Measurements from ENCODE around the gene GIGYF1. TPM values are rescaled to one million over a fixed set of nuclear protein-coding genes. Genes with fewer than 3 reads are reported as not detected.

Gene GIGYF1
- total and polyA plus RNA-seq, 2 of the 8 experiments (the other 6 are each of a cell fraction or from before 2014, with no cell fraction given), result 24.1 to 99.3 TPM

- peak; percentile 54 to 96 for DNase-seq (ENCODE audit: low read depth in 1 of 2, low spot score in 2 of 2)
- Histone ChIP-seq H3K79me1 (ENCODE audit: low read depth, low read length) (peaks cover 14% of the 10 kb centered on the region), H3K9ac (replicated peaks in 1 of 4; ENCODE audit: extremely low read depth in 1 of 4, low read depth in 3 of 4, low read length in 3 of 4) (peak overlapping the region; percentile 41 to 86 (median 66); a peak in 6 of 7 replicates), H2BK120ac (replicated peaks; ENCODE audit: low read depth, low read length) (no peak overlapping the region), H2AK5ac (ENCODE audit: low read depth, low read length) (peak overlapping the region; percentile 20; the same call in 1 of the 2 replicates), H4K5ac (ENCODE audit: insufficient read length, low read depth, low read length) (peak overlapping the region; percentile 11), H4K91ac (replicated peaks; ENCODE audit: insufficient read length, low read length) (no peak overlapping the region), H3K4me1 (replicated peaks in 1 of 4; ENCODE audit: control insufficient read depth in 3 of 4, insufficient read depth in 4 of 4, low read length in 3 of 4) (peaks cover 6 to 20% (median 12%) of the 10 kb centered on the region in 4 experiments), H2BK12ac (ENCODE audit: low read depth, low read length) (peak overlapping the region; percentile 60; the same call in 1 of the 2 replicates), H3K18ac (ENCODE audit: extremely low read depth, low read length) (no peak overlapping the region), H4K8ac (ENCODE audit: extremely low read depth, insufficient read depth, low read length) (no peak overlapping the region), H3K36me3 (ENCODE audit: control insufficient read depth in 2 of 4, insufficient read depth in 4 of 4, low read length in 3 of 4) (peaks cover 6 to 26% (median 18%) of the 10 kb centered on the region in 4 experiments), H3K9me3 (ENCODE audit: insufficient read depth in 2 of 2, low read depth in 1 of 2, low read length in 1 of 2) (no peaks in the 10 kb centered on the region), H2BK15ac (ENCODE audit: low read length) (no peak overlapping the region; the same call in 1 of the 2 replicates), H3K4me3 (ENCODE audit: extremely low read depth in 1 of 4, insufficient read depth in 2 of 4, low read depth in 3 of 4, low read length in 4 of 4) (peak overlapping the region; percentile 82 to 95 (median 90)), H3K14ac (ENCODE audit: insufficient read length) (no peak overlapping the region), H2AFZ (ENCODE audit: low read length) (no peak overlapping the region), H4K20me1 (replicated peaks in 1 of 2; ENCODE audit: control insufficient read depth in 1 of 2, insufficient read depth in 2 of 2, low read length in 2 of 2) (peaks cover 29 to 43% of the 10 kb centered on the region in 2 experiments), H3K4me2 (ENCODE audit: insufficient read depth in 1 of 2, low read depth in 2 of 2, low read length in 2 of 2) (peak overlapping the region; percentile 83 to 88), H3K23me2 (ENCODE audit: low read depth, low read length) (peaks cover 15% of the 10 kb centered on the region), H3K4ac (replicated peaks; ENCODE audit: insufficient read length, low read depth, low read length) (peak overlapping the region; percentile 91), H3K23ac (ENCODE audit: insufficient read length) (no peak overlapping the region), H3K27ac (ENCODE audit: low read depth, low read length) (no peak overlapping the region), H2BK20ac (ENCODE audit: low read length) (no peak overlapping the region), H3K79me2 (ENCODE audit: control insufficient read depth in 1 of 2, insufficient read depth in 2 of 2, low read length in 2 of 2) (peaks cover 19 to 60% of the 10 kb centered on the region in 2 experiments), H3K27me3 (replicated peaks in 1 of 4; ENCODE audit: control insufficient read depth in 3 of 4, extremely low read depth in 1 of 4, insufficient read depth in 3 of 4, low read length in 3 of 4) (no peaks in the 10 kb centered on the region), H2BK5ac (ENCODE audit: low read depth, low read length) (0 out of 2 replicates have a peak overlapping the region, but pooled peaks have one; percentile 66), H3K56ac (replicated peaks; ENCODE audit: insufficient read length, low read depth, low read length) (peak overlapping the region; percentile 3)
- ChIA-PET CTCF (ENCODE audit: partially characterized antibody) (interaction anchor here (0.6 to 20.7 kb wide), 37 partner anchors 8 to 1018 kb away, joined by 3 to 254 read pairs (median 5); partner anchors contain the start of genes EPHB4, FBXO24, MOSPD3 and PCOLCE), POLR2A (ENCODE audit: partially characterized antibody) (interaction anchor here (0.6 to 14.3 kb wide), 18 partner anchors 13 to 262 kb away, joined by 3 to 257 read pairs (median 4); partner anchors contain the start of genes FBXO24, LRCH4, MEPCE and MOSPD3)
- FAIRE-seq, result peak; percentile 42
- 28% methylated on average over 21 of the region's 28 CpGs; no CpG with 5 or more reads in 1 of the 2 experiments for WGBS, 2 experiments (ENCODE audit: extremely low coverage in 1 of 2, insufficient coverage in 1 of 2, insufficient read length in 1 of 2, insufficient replicate concordance in 2 of 2, low coverage in 1 of 2, low lambda C conversion rate in 2 of 2, missing lambda C conversion rate in 1 of 2)
- TF ChIP-seq, protein P1, sequence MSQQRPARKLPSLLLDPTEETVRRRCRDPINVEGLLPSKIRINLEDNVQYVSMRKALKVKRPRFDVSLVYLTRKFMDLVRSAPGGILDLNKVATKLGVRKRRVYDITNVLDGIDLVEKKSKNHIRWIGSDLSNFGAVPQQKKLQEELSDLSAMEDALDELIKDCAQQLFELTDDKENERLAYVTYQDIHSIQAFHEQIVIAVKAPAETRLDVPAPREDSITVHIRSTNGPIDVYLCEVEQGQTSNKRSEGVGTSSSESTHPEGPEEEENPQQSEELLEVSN (IDR thresholded peaks at IDR 0.05), result peak; percentile 71
- TF ChIP-seq SIN3A (conservative IDR thresholded peaks at IDR 0.05 in 1 of 2, IDR thresholded peaks at IDR 0.05 in 1 of 2; ENCODE audit: low read depth in 1 of 2, low read length in 2 of 2) (peak in 1 of 2 experiments; percentile 53; a peak in 1 of 4 replicates), TAF7 (optimal IDR thresholded peaks at IDR 0.05; ENCODE audit: borderline replicate concordance, low read depth, low read length) (no peak), TAF1 (IDR thresholded peaks at IDR 0.05; ENCODE audit: low read depth, low read length) (peak; percentile 69), CREB1 (IDR thresholded peaks at IDR 0.05) (peak; percentile 64), GABPA (IDR thresholded peaks at IDR 0.05; ENCODE audit: borderline replicate concordance, insufficient read depth, low read length) (0 out of 2 replicates have a peak, but pooled peaks have one; percentile 50), EP300 (IDR thresholded peaks at IDR 0.05; ENCODE audit: borderline replicate concordance in 1 of 2, low read depth in 2 of 2, low read length in 2 of 2) (no peak)
- TF ChIP-seq, protein P2, sequence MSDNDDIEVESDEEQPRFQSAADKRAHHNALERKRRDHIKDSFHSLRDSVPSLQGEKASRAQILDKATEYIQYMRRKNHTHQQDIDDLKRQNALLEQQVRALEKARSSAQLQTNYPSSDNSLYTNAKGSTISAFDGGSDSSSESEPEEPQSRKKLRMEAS (IDR thresholded peaks at IDR 0.05), result peak; percentile 71
Measured at GRCh38 chr7:100691676-100692577, 2.1 kb downstream of the GIGYF1 start.

All from H1 (cell line).